HepG2 (cell line): ENCODE data around the gene RHOT2. TPM values are rescaled to one million over a fixed set of nuclear protein-coding genes. Genes with fewer than 3 reads are reported as not detected.

Experiments
- KLF11 ChIP-seq: IDR thresholded peaks from 2 replicates; pipeline ENCODE4 v1.6.1; 2016; ENCODE audit warnings: missing compliant biosample characterization
- KLF6 ChIP-seq: IDR thresholded peaks from 2 replicates; pipeline ENCODE4 v1.8.0; 2016; ENCODE audit warnings: missing biosample characterization, missing genetic modification reagents
- NFE2L1 ChIP-seq: sonication (generic); formaldehyde crosslinking; IDR thresholded peaks from 2 replicates; pipeline ENCODE4 v1.4.0; 2020; ENCODE audit warnings: missing genetic modification reagents, mild to moderate bottlenecking, borderline replicate concordance
- PLRG1 ChIP-seq: fragments of 450-650 bp; conservative IDR thresholded peaks from 2 replicates; pipeline ENCODE4 v1.6.1; 2016
- RAD51 ChIP-seq: fragments of 450-650 bp; IDR thresholded peaks from 2 replicates; pipeline ENCODE4 v1.6.1; 2016; ENCODE audit warnings: borderline replicate concordance
- ZBTB20 ChIP-seq: sonication (generic); formaldehyde crosslinking; IDR thresholded peaks from 2 replicates; pipeline ENCODE4 v1.8.1; 2023; ENCODE audit warnings: missing genetic modification reagents, low read depth, mild to moderate bottlenecking, borderline replicate concordance
- ZMYM3 ChIP-seq: sonication (generic); formaldehyde crosslinking; IDR thresholded peaks from 2 replicates; pipeline ENCODE4 v1.5.1; 2020; ENCODE audit warnings: mild to moderate bottlenecking, missing genetic modification reagents
- ZNF264 ChIP-seq: sonication (generic); formaldehyde crosslinking; IDR thresholded peaks from 2 replicates; pipeline ENCODE4 v1.4.0; 2020; ENCODE audit warnings: missing genetic modification reagents
- ZNF367 ChIP-seq: sonication (generic); formaldehyde crosslinking; IDR thresholded peaks from 2 replicates; pipeline ENCODE4 v1.4.0; 2020; ENCODE audit warnings: missing genetic modification reagents, borderline replicate concordance
- ZNF484 ChIP-seq: sonication (generic); formaldehyde crosslinking; IDR thresholded peaks from 2 replicates; pipeline ENCODE4 v1.5.1; 2020; ENCODE audit warnings: mild to moderate bottlenecking, low read depth, missing genetic modification reagents, borderline replicate concordance
- ZNF883 ChIP-seq: sonication (generic); formaldehyde crosslinking; IDR thresholded peaks from 2 replicates; pipeline ENCODE4 v1.5.1; 2020; ENCODE audit warnings: mild to moderate bottlenecking, missing genetic modification reagents; ENCODE audit errors: not compliant biosample characterization
- polyA plus RNA-seq, 8 experiments: library from polyadenylated mRNA; depleted of rRNA in 3 of 8; stranded (reverse) in 7 of 8; unstranded in 1 of 8; fragments of >200 nt; fragmentation: Illumina TruSeq in 4 of 8; extraction: Trizol in 4 of 8; gene quantifications; 2 replicates each; pipeline versions ENCODE4 v1.2.1 to v1.2.3, GENCODE V29; 2011 to 2016; ENCODE audit warnings: low read depth in 4 of 8, missing spikeins in 1 of 8, mixed read lengths in 1 of 8; ENCODE audit not compliant: insufficient read depth in 1 of 8
- total RNA-seq, 5 experiments: library from RNA; depleted of rRNA; stranded (reverse); fragments of >200 nt; fragmentation: Illumina TruSeq; extraction: Trizol; gene quantifications; 2 replicates each; pipeline ENCODE4 v1.2.3, GENCODE V29; 2016; ENCODE audit warnings: low read depth in 1 of 5
- TF ChIP-seq, protein P1 (sequence below): sonication (generic); formaldehyde crosslinking; conservative IDR thresholded peaks from 2 replicates; pipeline ENCODE4 v1.4.0; 2020; ENCODE audit warnings: mild to moderate bottlenecking, missing genetic modification reagents, moderate library complexity
- TF ChIP-seq, protein P2 (sequence below): IDR thresholded peaks from 2 replicates; pipeline ENCODE4 v1.6.1; 2016; ENCODE audit warnings: missing compliant biosample characterization, missing genetic modification reagents, borderline replicate concordance
- TF ChIP-seq, protein P3 (sequence below): sonication (generic); formaldehyde crosslinking; IDR thresholded peaks from 2 replicates; pipeline ENCODE4 v1.5.1; 2020; ENCODE audit warnings: mild to moderate bottlenecking, missing genetic modification reagents, moderate library complexity
- TF ChIP-seq, protein P4 (sequence below): sonication (generic); formaldehyde crosslinking; conservative IDR thresholded peaks from 2 replicates; pipeline ENCODE4 v1.4.0; 2020; ENCODE audit warnings: missing genetic modification reagents
- TF ChIP-seq, protein P5 (sequence below): sonication (generic); formaldehyde crosslinking; IDR thresholded peaks from 2 replicates; pipeline ENCODE4 v1.4.0; 2020; ENCODE audit warnings: mild to moderate bottlenecking, missing genetic modification reagents

The RHOT2 gene
- total and polyA plus RNA-seq, 2 of the 13 experiments (the other 11 are each of a cell fraction or from before 2014, with no cell fraction given) = 63.6 to 76.9 TPM

DNA sequence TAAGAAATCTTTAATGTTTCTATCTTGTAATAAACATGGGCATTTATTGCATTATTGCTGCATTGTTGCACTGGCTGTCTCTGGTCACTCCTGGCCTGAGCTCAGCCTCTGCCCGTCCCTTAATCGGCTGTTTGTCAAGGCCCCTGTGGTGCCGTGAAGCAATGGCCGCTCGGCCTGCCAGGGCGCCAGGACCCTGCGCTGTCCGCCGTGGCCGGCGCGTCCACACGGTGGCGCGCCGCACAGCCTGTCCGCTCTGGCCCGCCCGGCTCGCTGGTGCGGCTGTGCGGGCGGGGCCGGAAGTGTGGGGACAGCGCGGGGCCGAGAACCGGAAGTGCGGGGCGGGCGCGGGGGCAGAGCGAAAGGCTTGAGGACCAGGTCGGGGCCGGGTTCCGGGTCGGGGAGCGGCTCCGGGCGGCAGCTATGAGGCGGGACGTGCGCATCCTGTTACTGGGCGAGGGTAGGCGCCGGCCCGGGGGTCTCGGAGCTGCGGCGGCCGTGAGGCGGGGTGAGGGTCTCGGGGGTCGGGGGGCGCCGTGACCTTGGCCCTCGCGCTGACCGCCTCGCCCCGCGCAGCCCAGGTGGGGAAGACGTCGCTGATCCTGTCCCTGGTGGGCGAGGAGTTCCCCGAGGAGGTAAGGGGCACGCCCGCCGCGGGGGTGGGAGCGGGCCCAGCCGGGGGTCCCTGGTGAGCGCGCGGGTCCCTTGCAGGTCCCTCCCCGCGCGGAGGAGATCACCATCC lies at the start of gene RHOT2 (continued):
- TF ChIP-seq, protein P1, sequence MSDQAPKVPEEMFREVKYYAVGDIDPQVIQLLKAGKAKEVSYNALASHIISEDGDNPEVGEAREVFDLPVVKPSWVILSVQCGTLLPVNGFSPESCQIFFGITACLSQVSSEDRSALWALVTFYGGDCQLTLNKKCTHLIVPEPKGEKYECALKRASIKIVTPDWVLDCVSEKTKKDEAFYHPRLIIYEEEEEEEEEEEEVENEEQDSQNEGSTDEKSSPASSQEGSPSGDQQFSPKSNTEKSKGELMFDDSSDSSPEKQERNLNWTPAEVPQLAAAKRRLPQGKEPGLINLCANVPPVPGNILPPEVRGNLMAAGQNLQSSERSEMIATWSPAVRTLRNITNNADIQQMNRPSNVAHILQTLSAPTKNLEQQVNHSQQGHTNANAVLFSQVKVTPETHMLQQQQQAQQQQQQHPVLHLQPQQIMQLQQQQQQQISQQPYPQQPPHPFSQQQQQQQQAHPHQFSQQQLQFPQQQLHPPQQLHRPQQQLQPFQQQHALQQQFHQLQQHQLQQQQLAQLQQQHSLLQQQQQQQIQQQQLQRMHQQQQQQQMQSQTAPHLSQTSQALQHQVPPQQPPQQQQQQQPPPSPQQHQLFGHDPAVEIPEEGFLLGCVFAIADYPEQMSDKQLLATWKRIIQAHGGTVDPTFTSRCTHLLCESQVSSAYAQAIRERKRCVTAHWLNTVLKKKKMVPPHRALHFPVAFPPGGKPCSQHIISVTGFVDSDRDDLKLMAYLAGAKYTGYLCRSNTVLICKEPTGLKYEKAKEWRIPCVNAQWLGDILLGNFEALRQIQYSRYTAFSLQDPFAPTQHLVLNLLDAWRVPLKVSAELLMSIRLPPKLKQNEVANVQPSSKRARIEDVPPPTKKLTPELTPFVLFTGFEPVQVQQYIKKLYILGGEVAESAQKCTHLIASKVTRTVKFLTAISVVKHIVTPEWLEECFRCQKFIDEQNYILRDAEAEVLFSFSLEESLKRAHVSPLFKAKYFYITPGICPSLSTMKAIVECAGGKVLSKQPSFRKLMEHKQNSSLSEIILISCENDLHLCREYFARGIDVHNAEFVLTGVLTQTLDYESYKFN (CRISPR knock-in tag) = peak; percentile 51
- TF ChIP-seq ZNF264 (CRISPR knock-in tag) (0 out of 2 replicates have a peak, but pooled peaks have one; percentile 13), ZMYM3 (CRISPR knock-in tag) (no peak), ZBTB20 (CRISPR knock-in tag) (0 out of 2 replicates have a peak, but pooled peaks have one; percentile 37), NFE2L1 (no peak), KLF11 (CRISPR knock-in tag) (no peak), KLF6 (CRISPR knock-in tag) (0 out of 2 replicates have a peak, but pooled peaks have one; percentile 58), ZNF883 (CRISPR knock-in tag) (no peak), ZNF367 (CRISPR knock-in tag) (no peak), RAD51 (no peak), PLRG1 (no peak), ZNF484 (CRISPR knock-in tag) (no peak)
- TF ChIP-seq, protein P2, sequence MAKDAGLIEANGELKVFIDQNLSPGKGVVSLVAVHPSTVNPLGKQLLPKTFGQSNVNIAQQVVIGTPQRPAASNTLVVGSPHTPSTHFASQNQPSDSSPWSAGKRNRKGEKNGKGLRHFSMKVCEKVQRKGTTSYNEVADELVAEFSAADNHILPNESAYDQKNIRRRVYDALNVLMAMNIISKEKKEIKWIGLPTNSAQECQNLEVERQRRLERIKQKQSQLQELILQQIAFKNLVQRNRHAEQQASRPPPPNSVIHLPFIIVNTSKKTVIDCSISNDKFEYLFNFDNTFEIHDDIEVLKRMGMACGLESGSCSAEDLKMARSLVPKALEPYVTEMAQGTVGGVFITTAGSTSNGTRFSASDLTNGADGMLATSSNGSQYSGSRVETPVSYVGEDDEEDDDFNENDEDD = peak; percentile 93
- TF ChIP-seq, protein P3, sequence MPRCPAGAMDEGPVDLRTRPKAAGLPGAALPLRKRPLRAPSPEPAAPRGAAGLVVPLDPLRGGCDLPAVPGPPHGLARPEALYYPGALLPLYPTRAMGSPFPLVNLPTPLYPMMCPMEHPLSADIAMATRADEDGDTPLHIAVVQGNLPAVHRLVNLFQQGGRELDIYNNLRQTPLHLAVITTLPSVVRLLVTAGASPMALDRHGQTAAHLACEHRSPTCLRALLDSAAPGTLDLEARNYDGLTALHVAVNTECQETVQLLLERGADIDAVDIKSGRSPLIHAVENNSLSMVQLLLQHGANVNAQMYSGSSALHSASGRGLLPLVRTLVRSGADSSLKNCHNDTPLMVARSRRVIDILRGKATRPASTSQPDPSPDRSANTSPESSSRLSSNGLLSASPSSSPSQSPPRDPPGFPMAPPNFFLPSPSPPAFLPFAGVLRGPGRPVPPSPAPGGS = no peak; the same call in 1 of the 2 replicates
- TF ChIP-seq, protein P4, sequence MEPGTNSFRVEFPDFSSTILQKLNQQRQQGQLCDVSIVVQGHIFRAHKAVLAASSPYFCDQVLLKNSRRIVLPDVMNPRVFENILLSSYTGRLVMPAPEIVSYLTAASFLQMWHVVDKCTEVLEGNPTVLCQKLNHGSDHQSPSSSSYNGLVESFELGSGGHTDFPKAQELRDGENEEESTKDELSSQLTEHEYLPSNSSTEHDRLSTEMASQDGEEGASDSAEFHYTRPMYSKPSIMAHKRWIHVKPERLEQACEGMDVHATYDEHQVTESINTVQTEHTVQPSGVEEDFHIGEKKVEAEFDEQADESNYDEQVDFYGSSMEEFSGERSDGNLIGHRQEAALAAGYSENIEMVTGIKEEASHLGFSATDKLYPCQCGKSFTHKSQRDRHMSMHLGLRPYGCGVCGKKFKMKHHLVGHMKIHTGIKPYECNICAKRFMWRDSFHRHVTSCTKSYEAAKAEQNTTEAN (CRISPR knock-in tag) = peak; percentile 64; the same call in 1 of the 2 replicates
- TF ChIP-seq, protein P5, sequence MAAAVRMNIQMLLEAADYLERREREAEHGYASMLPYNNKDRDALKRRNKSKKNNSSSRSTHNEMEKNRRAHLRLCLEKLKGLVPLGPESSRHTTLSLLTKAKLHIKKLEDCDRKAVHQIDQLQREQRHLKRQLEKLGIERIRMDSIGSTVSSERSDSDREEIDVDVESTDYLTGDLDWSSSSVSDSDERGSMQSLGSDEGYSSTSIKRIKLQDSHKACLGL = peak; percentile 71
